HG03108 (cell line): ENCODE measurements around the gene ZNF576.
A peak's percentile ranks its signal among the peaks of the same experiment; 100 is the strongest.
"Not testable (repeated sequence)": the region's sequence is repeated elsewhere in the genome, so short reads cannot be mapped to it uniquely, and the experiment has no call there.

Source experiments
- ATAC-seq: cut with Tn5 transposase; IDR thresholded peaks from one replicate; pipeline ENCODE4 v1.9.1; 2021; ENCODE audit warnings: moderate library complexity; ENCODE audit not compliant: unreplicated experiment

Gene ZNF576

GRCh38 chr19:43575156-43575950, 21.0 kb upstream of the ZNF576 start, which contains the start of the genes PINLYP and XRCC1:
Gene PINLYP, plus strand, starts transcription at chr19:43575801. Its CDS starts 1,391 bp downstream, at chr19:43577192.
Gene XRCC1, minus strand, starts transcription at chr19:43575527. Its CDS starts 69 bp downstream, at chr19:43575458.
- peak; percentile 94 for ATAC-seq

DNA sequence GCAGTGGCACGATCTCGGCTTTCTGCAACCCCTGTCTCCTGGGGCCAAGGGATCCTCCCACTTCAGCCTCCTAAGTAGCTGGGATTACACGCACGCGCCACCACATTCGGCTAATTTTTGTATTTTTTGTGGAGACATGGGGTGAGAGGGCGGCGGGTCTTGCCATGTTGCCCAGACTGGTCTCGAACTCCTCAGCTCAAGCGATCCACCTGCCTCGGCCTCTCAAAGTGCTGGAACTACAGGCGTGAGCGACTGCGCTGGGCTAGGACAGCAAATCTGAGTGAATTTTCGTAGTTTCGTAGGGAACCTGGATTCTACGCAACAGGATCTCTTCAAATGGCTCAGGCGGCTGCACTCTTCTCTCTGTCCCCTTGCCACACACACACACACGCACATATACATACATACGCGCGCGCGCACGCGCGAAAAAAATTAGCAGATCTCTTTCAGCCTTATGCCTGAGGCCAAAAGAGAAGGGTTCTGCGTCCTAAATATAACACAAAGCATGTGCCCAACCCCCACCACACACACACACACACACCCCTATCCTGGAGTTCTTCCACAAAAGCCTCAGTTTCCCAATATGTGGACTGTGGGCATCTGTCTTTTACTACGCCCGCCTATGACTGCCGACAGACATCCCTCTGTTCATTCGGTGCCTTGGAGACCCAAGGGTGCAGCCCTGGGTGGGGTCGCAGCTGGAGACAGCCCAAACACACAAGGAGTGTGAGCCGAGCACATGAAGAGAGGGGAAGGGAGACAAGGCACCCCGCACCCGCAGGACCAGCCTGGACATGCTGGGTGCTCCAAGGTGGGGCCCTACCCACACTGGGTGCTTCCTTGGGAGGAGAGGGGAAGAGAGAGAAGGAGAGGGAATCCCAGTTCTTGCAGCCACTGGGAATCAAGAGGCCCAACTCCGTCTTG, 20.2 kb upstream of the ZNF576 start:
- ATAC-seq: no peak

DNA sequence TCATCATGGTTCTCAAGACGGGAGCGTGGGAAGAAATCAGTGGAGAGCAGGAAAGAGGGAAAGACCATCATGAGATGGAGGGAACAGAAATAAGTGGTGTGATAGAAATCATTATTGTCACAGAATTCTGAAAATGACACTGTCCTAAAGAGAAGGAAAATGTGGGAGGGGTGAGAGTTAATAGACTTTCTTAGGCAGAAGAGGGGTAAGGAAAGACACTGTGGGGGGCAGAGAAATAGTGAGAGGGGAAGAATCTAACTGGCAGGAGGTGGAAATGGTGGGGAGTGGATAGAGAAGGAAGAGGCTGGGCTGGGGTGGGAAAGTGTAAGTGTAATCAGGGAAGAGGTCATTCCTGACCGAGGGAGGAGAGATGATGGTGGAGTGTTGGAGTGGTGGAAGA, 17.6 kb upstream of the ZNF576 start:
- ATAC-seq: no peak

DNA sequence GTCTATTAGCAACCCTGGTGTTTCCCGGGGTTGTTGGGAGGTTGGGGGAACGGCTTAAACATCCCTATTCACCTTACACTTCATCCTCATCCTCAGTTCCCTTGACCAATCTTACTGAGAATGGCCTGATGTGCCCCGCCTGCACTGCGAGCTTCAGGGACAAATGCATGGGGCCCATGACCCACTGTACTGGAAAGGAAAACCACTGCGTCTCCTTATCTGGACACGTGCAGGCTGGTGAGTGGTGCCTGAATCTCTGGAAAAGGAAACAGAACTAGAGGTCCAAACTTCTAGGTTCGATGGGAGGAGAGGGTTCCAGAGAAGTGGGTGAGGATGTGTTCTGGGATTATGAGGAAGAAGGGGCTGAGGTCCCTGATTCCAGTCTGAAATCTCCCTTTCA, 14.9 kb upstream of the ZNF576 start:
- no peak for ATAC-seq

GRCh38 chr19:43582495-43582894, 13.9 kb upstream of the ZNF576 start:
- ATAC-seq: no peak

DNA sequence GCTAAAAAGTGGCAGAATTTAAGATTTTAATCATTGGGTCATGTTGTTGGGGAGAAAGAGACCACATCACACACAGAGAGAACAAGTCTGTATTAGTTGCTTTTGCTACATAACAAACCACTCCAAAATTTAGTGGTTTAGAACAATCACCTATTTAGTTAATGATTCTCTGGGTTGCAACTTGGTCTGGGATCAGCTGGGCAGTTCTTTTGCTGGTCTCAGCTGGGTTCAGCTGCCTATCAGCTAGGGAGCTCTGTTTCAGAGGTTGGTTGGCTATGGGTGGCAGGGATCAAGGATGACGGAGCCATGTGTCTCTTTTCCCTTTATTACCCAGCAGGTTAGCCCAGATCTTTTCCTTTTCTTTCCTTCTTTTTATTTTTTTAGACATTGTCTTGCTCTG, 11.9 kb upstream of the ZNF576 start:
- no peak for ATAC-seq

DNA sequence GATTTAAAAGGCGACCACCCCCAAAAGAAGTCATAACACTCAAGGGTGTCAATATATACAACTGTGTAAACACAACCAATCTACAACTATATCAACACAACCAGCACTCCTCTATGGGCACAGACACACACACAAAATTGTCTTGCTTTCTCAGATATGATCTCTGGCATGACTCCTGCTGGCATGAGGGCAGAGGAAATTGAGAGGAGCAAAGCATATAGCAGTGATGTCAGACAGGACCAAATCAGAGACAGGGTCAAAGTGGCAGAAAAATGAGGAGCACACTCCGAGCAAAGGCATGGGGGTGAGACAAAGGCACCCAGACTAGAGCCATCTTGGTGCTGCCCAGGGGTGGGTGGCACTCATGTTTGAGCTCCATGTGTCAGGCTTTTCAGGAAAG, 10.0 kb upstream of the ZNF576 start:
- ATAC-seq: no peak

DNA sequence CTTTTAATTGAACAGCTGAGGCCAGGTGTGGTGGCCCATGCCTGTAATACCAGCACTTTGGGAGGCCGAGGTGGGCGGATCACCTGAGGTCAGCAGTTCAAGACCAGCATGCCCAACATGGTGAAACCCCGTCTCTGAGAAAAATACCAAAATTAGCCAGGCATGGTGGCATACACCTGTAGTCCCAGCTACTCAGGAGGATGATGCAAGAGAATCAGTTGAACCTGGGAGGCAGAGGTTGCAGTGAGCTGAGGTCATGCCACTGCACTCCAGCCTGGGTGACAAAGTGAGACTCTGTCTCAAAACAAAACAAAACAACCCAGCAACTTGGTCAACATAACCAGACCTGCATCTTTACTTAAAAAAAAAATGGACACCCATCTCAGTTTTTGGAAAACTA, 9.4 kb upstream of the ZNF576 start:
- ATAC-seq: not testable (repeated sequence)

- no peak for ATAC-seq
Measured at GRCh38 chr19:43589277-43589676, 7.1 kb upstream of the ZNF576 start.

DNA sequence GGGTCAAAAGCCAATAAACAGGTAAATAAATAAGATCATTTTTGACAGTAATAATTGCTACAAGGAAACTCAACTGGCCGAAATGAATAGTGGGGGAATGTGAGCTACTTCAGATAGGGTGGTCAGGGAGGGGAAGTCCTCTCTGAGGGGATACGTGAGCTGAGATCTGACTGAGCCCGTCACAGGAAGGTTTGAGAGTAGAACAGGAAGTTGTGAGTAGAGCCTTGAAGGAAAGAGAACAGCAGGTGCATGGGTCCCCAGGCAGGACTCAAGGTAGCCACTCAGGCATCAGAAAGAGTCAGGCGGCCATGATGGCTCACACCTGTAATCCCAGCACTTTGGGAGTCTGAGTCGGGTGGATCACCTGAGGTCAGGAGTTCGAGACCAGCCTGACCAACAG, 6.7 kb upstream of the ZNF576 start:
- ATAC-seq: no peak

DNA sequence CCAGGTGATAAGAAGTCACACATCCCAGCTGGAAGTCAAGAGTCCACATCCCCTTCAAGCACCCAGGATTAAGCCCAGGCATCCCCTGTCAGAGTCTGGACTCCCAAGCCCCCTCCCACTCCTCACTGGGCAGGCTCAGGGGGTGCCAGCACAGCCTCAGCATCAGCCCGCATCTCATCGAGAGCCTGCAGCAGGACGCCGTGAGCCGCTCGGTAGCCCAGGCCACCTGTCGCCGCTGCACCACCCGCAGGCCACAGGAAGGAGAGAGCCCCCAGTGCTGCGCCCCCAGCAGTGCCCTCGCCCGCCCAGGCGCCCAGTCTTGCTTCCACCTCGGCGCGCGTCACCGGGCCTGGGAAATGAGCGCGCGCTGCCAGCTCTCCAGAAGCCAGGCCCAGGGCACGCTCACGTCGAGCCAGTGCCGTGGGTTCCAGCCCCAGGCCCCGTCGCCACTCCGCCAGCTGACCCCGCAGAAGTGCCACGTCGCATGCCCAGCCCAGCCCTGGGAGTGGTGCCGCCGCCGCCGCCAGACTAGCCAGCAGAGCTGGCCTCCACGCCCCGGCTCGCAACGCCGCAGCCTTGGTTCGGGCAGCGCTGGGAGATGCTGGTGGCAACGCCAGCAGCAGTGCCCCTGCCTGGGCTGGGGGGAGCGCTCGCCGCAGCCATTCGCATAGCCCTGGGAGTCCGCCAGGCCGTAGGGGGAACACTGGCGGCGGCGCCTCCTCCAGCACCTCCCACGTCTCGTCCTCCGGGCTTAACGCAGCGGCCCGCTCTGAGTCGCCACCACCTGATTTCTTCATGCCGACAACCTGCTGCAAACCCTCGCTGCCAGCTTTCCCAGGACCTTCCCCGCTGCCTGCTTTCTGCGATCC, 4.3 kb upstream of the ZNF576 start:
- ATAC-seq: no peak

DNA sequence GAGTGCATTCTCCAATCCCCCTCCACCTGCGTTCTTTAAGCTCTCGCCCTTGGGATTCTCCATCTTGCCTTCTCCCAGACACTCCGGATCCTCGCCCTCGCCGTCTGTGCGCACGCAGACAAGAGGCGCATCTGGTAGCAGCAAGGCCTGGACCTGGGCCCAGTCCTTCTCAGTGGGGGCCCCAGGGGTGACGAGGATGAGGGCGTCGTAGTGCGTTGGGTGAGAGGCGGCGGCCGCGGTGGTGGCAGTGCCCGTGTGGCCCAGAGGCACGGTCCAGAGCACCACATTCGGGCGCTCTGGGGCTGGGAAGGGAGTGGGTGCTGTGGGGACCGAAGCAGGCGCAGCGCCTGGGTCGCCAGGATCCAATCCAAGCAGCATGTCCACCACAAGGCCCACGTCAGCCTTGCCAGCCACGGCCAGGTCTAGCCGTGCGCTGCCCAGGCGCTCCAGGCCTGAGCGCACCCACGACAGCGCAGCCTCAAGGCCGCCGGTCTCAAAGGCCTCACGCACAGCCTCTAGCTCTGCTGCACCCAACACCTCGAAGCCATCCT, 3.5 kb upstream of the ZNF576 start:
- ATAC-seq: no peak

DNA sequence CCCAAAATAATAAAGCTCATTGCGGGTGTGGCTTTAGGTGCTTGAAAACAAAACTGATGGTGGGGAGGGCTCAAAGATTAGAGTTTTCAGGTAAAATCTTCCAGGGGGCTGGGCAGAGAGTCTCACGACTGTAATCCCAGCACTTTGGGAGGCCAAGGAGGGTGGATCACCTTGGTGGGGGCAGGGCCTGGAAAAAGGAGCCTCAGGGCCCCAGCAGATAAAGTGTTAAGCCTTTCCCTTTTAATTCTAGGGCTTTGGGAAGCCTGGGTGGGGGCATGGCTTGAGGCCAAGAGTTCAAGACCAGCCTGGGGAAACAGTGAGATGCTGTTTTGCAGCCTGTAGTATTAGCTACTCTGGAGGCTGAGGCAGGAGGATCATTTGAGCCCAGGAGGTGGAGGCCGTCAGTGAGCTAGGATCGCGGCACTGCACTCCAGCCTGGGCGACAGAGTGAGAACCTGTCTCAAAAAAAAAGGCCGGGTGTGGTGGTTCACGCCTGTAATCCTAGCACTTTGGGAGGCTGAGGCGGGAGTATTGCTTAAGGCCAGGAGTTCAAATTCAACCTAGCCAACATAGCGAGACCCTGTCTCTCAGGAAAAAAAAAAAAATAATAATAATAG, 2.2 kb upstream of the ZNF576 start:
- no peak for ATAC-seq

- no peak for ATAC-seq
Measured at GRCh38 chr19:43594710-43595604, 1.4 kb upstream of the ZNF576 start.

DNA sequence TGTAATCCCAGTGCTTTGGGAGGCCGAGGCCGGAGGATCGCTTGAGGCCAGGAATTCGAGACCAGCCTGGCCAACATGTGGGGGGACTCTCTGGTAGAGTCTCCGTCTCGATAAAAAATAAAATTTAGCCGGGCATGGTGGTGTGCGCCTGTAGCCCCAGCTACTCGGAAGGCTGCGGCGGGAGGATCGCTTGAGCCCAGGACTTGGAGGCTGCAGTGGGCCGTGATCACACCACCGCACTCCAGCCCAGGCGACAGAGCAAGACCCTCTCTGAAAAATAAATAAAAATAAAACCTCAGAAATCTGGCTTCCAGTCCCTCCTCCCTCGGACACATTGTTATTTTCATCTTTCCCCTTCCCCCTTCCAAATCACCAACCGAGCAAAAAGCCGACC, 793 bp upstream of the ZNF576 start:
- no peak for ATAC-seq

GRCh38 chr19:43596842-43597461, 557 bp downstream of the ZNF576 start:
- ATAC-seq: no peak

DNA sequence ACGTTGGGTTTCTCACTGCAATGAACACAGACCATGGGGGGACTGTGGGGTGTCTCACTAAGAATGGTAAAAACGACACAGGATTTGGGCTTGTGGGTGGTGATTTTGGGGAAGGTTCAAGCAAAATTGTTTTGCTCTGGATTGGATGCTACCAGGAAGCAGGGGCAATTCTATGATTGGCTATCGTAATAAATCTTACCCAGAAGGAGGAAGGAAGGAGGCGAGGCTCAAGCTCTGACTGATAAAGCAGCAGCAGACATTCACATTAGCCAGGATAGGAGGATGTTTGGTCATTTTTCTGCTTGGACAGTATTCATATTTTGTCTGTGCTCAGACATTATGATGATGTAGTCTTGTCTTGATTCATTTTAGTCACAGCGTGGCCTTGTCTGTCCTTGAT, 1.5 kb downstream of the ZNF576 start:
- ATAC-seq: no peak

- no peak for ATAC-seq
Measured at GRCh38 chr19:43598445-43599240, 2.2 kb downstream of the ZNF576 start.
